Left colon (tissue), 2 donors: Measurements from ENCODE around the gene RASSF7. TPM values are rescaled to one million over a fixed set of nuclear protein-coding genes. Genes with fewer than 3 reads are reported as not detected.
"Not testable (repeated sequence)": the region's sequence is repeated elsewhere in the genome, so short reads cannot be mapped to it uniquely, and the experiment has no call there.

Source experiments
- ATAC-seq: fragments of 200-7000 bp; cut with Tn5 transposase; one replicate; pipeline ENCODE4 v1.9.1; 2020; ENCODE audit warnings: mild to moderate bottlenecking, moderate library complexity
- DNase-seq, 2 donors: peaks; one replicate each; pipeline ENCODE4 v3.0.0-alpha.2; 2020
- intact Hi-C, 2 donors: fragments of 100-400 bp; cut with DNase I in 1 of 2; cut with micrococcal nuclease in 1 of 2; formaldehyde crosslinking; loops; one replicate each; pipeline versions ENCODE4 v1.11.2 to v1.14.0; 2022; cut with DNase I, micrococcal nuclease
- total RNA-seq, 2 donors: library from RNA; stranded (reverse); fragmentation: NEBNext Ultra II Directional; extraction: Animal tissue kit (Norgen Biotek cat#: 25700); gene quantifications; one replicate each; pipeline ENCODE4 v1.2.1, GENCODE V29; 2021
- donor health status: DM: no; HTN: no; CAD: no.
- donor health status: DM: yes; HTN: yes; CAD: no.

The RASSF7 gene
- total RNA-seq, 2 donors from 2014 or later = 90.9 to 117 TPM

GRCh38 chr11:559712-560304, 962 bp upstream of the RASSF7 start:
- DNase-seq = peak; percentile 83 to 89
- ATAC-seq = peak; percentile 56
- intact Hi-C loops = loop anchor here in 1 of 2 donors (10.0 kb wide), 1 partner anchor 165 kb away; no protein-coding TSS in a partner anchor

DNA sequence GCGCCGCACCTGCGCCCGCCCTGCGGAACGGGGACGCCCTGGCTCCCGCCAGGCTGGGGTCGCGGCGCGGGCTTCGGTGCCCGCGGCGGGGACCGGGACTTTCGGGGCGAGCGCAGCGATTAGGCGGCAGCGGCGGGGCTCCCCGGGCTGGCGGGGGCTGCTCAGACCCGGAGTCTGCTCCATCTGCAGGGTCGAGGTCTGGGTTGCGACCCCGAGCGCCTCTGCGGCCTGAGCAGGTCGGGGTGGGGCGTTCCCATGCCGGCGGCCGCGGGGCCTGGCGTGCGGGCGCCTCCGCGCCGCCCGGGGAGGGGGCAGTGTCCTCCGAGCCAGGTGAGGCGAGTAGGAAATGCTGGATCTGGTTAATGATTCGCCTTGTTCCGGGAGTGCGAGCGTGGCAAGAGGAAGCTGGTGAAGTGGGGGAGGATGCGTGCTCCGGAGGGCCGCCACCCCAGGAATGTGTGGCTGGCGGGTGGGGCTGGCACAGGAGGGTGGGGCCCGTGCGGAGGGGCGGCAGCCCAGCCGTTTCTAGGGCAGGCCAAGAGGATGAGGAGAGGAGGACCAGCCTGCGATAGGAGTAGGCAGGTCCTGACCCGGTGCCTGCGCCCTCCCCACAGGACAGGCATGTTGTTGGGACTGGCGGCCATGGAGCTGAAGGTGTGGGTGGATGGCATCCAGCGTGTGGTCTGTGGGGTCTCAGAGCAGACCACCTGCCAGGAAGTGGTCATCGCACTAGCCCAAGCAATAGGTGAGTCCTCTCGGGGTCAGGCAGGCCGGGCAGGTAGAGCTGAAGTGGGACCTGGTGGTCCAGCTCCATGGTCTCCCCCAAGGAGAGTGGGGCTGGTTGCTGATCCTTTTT, 606 bp downstream of the RASSF7 start:
- intact Hi-C loops = no loop called here
- DNase-seq = peak; percentile 84 to 94
- peak; percentile 66 for ATAC-seq

DNA sequence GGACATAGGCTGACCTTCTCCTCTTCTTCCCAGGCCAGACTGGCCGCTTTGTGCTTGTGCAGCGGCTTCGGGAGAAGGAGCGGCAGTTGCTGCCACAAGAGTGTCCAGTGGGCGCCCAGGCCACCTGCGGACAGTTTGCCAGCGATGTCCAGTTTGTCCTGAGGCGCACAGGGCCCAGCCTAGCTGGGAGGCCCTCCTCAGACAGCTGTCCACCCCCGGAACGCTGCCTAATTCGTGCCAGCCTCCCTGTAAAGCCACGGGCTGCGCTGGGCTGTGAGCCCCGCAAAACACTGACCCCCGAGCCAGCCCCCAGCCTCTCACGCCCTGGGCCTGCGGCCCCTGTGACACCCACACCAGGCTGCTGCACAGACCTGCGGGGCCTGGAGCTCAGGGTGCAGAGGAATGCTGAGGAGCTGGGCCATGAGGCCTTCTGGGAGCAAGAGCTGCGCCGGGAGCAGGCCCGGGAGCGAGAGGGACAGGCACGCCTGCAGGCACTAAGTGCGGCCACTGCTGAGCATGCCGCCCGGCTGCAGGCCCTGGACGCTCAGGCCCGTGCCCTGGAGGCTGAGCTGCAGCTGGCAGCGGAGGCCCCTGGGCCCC, 1.4 kb downstream of the RASSF7 start:
- ATAC-seq (no peak), DNase-seq (no peak)
- intact Hi-C loops = no loop called here

GRCh38 chr11:563066-563811, 2.5 kb downstream of the RASSF7 start:
- DNase-seq (no peak), ATAC-seq (no peak)
- intact Hi-C loops = no loop called here

DNA sequence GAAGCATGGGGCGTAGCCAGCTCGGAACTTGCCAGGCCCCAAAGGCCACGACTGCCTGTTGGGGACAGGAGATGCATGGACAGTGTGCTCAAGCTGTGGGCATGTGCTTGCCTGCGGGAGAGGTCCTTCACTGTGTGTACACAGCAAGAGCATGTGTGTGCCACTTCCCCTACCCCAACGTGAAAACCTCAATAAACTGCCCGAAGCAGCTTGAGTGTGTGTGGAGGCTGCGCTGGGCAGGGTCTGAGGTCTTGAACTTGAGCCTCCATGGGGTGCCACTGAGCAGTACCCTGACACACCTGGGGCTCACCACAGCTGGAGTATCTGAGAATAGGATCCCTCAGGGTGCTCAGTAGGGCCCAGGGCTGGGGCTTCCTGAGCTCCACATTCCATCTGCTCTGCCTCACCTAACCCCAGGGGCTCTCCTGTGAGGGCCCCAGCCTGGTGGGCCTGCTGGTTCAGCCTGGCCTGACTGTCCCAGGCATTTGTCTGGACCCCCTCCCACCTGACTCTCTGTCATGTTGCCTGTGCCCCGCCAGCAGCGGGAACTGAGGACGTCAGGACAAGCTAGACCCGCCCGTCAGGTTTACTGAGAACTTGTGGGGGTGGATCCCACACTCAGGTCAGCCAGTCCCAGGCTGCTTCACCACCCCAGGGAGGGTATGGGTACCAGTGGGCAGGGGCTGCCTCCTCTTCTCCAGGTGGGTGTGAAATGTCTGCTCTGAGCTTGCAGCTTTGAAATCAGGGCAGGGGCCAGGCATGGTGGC, 3.2 kb downstream of the RASSF7 start:
- no peak for ATAC-seq

GRCh38 chr11:565921-566509, 5.2 kb downstream of the RASSF7 start:
- ATAC-seq (no peak), DNase-seq (no peak)
- intact Hi-C loops = no loop called here

More for the DNA sequence above, 3.2 kb downstream of the RASSF7 start:
- DNase-seq = no peak
- intact Hi-C loops = no loop called here

DNA sequence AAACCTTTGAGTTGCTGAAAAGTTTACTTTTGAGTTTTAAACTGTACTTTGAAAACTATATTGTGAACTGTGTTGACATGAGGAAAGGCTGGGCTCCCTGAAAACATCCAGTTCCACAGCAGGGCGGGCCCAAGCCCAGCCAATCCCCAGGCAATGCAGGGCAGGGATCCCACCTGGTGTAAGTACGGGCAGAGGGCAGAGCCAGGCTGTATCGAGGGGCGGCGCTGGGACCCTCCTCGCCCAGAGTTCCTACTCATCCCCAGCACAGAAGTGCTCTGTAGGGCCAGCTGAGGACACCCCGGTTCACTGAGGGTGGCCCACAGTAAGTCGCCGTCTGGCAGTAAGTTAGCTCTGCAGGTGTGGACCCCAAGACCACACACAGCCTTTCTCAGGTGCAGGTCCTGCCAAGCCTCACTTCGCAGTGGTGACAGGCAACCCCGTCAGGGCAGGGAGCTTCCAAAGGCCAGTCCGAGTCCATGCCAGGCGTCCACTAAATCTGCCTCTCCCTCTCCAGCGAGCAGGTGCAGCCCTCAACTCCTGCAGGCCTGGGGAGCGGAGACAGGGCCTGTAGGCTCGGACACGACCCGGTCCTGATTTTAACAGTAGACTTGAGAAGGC, 6.3 kb downstream of the RASSF7 start:
- DNase-seq = no peak
- ATAC-seq = no peak
- intact Hi-C loops = no loop called here

DNA sequence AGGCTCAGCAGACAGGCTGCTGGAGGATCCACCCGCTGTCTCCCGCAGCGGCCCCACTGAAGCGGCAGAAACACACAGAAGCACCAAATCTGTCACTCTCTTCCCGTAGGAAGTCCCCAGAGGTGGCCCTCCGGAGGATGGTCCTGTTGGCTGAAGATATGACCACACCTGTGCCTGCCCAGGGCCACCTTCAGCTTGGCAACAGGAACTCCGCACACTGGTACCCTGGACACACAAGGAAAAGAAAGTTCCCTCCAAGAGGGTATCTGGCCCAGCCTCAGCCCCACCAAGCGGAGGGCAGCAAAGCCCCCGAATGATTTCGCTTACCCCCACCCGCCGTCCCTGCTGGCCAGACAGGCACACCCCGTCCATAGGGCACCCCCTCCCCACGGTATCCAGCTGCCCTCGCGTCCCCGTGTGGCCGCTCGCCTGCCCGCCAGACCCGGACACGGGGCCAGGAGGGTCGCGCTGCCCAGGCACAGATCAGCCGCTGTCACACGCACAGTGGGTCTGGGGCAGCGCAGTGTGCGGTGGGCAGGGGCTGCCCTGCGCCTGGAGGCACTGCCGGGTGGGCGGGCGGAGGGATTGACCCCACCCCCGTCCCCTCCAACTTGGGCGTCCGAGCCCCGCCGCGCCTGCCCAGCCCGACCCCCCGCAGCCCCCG, 7.0 kb downstream of the RASSF7 start:
- ATAC-seq (peak; percentile 1), DNase-seq (no peak)
- intact Hi-C loops = no loop called here

- peak; percentile 84 for ATAC-seq
- peak; percentile 94 for DNase-seq
- intact Hi-C loops = no loop called here
Observed at GRCh38 chr11:568306-569157, 7.8 kb downstream of the RASSF7 start.

DNA sequence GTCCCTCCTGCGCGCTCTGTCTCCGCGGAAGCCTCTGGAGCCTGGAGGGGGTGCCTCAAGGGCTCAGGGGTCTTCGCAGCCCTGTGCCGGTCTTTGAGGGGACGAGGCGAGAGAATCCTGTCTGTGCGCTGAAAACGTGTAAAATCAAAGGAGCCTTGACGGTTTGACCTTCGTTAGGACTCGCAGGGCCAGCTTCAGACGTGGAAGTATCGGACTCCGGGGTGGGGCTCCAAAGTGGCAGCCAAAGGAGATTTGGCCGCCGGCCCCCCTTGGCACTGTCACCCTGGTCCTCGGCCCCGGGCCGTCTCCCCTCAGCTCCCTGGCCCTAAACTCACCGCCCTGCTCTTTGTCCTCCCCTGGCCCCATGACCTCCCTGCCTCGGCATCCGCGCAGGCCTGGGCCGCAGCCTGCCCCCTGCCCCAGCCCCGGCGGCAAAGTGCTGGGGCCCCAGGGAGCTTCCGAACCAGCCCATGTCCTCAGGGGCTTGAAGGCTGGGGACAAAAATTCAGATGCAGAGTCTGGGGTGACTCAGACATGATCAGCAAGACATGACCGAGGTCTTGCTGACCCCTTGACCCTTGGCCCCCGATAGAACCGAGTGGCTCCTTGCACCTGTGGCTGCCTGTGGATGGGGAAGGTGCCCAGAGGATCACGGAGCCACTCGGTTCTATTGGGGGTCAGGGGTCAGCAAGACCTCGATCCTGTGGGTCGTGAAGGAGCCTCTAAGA, 8.6 kb downstream of the RASSF7 start:
- ATAC-seq = peak; percentile 12
- intact Hi-C loops = no loop called here
- DNase-seq = no peak

DNA sequence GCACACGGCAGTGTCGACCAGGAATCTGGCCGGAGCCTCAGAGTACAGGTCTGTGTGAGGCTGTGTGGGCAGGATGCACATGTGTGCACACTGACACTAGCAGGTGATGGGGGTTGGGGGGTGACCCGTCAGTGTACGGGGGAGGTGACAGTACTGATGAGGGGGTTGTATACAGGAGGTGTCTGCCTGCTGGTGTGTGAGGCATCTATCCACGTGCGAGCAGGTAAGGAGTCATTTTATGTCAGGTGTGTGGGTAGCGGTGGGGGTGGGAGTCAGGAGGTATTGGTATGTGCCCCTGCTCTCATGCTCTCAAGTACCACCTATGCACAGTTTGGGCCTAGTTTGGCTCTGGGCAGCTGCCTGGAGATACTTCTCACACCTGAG, 11.0 kb downstream of the RASSF7 start:
- no peak for DNase-seq
- ATAC-seq = no peak
- intact Hi-C loops = no loop called here

DNA sequence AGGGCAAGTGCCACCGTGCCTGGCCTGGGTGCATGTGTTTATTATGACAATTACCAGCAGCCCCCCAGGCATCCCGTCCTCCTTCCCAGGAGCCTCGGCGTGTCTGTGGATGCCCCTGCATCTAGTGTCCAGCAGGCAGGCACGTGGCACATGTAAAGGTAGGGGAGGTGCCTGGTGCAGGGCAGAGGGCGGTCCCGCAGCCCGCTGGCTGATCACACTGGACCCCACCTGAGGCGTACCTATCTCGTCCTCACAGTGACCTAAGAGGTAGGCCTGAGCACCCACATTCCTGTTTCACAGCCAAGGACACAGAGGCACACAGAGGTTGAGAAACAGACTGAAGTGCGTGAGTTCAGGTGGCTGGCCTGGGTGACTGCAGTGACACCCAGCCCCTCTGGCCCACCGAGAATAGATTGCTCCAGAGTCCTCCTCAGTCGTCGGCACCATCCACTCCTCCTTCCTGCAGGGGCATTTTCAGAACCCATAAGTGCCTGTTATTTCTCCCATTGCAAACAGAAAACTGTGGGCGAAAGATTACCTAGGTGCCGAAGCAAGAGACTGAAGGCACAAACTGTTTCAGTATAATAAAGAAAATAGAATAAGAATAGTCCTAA, 12.5 kb downstream of the RASSF7 start:
- DNase-seq = no peak
- intact Hi-C loops = no loop called here
- ATAC-seq = no peak

- DNase-seq, ATAC-seq, intact Hi-C loops: not testable (repeated sequence)
Observed at GRCh38 chr11:574031-574570, 13.3 kb downstream of the RASSF7 start.

DNA sequence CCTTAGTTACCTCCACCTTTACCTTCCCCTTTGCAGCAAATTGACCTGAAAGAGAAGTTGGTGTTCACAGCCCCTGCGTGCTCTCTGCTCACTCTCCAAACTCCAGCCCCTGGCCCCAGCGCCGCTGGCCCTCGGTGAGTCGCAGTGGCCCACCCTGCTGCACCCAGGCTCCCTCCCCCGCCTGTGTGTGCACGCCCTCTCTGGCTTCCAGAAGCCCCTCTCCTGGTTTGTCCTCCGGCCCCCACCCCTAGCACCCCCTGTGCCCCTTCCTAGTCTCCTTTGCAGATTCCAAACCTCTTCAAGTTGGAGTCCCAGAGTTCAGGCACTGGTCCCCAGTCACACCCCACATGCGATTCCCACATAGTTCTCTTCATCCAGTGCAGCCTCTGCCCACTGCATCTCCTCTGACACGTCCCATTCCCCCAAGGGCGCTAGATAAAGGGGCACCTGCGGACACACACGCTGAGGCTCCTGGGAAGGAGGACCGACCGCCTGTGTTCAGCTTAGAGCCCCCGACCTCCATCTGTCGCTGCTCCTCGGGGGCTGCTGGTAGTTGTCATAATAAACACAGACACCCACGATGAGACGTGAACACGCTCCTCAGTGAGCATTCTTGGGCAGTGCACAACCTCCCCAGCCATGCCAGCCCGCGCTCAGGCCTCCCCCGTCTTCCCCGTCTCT, 14.0 kb downstream of the RASSF7 start:
- peak; percentile 13 for ATAC-seq
- peak in 1 of 2 donors; percentile 57 for DNase-seq
- intact Hi-C loops = no loop called here
